ENCODE measurements around the gene DCP1B.

DCP1B gene

DNA sequence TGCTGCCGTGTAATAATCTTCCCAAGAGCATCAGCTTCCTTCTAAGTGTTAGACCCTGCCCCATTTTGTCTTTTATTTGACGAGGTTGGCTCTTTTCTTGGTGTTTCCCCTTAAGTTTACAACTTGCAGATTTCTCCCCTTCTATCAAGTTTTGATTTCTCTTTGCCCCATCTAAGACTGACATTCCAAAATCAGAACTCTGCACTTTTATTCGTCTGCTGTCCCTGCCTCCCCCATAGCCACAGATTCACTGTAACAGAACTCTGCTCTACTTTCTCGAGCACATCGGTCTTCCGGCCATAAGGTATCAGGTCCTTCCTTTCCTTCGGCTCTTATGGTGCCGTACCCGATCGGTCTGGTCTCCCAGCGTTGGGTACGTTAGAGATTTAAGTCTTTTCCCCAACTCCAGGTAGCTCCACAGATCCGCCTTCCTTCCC lies 563 bp downstream of the DCP1B start:
- peak overlapping the region; percentile 97 for H3K4me3 ChIP-seq (ENCODE audit: low read length)
- no peaks in the 10 kb centered on the region for H3K36me3 ChIP-seq (replicated peaks; ENCODE audit: low read depth, low read length)
- peak overlapping the region; percentile 97 for H3K9ac ChIP-seq (ENCODE audit: low read length)
- TF ChIP-seq, protein P1, sequence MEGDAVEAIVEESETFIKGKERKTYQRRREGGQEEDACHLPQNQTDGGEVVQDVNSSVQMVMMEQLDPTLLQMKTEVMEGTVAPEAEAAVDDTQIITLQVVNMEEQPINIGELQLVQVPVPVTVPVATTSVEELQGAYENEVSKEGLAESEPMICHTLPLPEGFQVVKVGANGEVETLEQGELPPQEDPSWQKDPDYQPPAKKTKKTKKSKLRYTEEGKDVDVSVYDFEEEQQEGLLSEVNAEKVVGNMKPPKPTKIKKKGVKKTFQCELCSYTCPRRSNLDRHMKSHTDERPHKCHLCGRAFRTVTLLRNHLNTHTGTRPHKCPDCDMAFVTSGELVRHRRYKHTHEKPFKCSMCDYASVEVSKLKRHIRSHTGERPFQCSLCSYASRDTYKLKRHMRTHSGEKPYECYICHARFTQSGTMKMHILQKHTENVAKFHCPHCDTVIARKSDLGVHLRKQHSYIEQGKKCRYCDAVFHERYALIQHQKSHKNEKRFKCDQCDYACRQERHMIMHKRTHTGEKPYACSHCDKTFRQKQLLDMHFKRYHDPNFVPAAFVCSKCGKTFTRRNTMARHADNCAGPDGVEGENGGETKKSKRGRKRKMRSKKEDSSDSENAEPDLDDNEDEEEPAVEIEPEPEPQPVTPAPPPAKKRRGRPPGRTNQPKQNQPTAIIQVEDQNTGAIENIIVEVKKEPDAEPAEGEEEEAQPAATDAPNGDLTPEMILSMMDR (IDR thresholded peaks at IDR 0.05; ENCODE audit: low read depth, low read length): no peak
- no peak for TF ChIP-seq EZH2phosphoT487 (IDR thresholded peaks at IDR 0.05; ENCODE audit: low read depth)
- H3K9me3 ChIP-seq (ENCODE audit: insufficient read depth, low read length): no peaks in the 10 kb centered on the region
- H3K4me1 ChIP-seq (ENCODE audit: low read length): peaks cover 15% of the 10 kb centered on the region
- H3K79me2 ChIP-seq (ENCODE audit: low read length): peaks cover 27% of the 10 kb centered on the region
- peak overlapping the region; percentile 97 for H3K4me2 ChIP-seq (ENCODE audit: low read length)
- peak overlapping the region; percentile 69 for H3K27ac ChIP-seq (ENCODE audit: low read length)
- peak overlapping the region; percentile 89 for H2AFZ ChIP-seq (ENCODE audit: low read depth, low read length)
- H3K27me3 ChIP-seq (ENCODE audit: low read depth, low read length): no peaks in the 10 kb centered on the region
- no peaks in the 10 kb centered on the region for H4K20me1 ChIP-seq (ENCODE audit: insufficient read depth, low read length)

DNA sequence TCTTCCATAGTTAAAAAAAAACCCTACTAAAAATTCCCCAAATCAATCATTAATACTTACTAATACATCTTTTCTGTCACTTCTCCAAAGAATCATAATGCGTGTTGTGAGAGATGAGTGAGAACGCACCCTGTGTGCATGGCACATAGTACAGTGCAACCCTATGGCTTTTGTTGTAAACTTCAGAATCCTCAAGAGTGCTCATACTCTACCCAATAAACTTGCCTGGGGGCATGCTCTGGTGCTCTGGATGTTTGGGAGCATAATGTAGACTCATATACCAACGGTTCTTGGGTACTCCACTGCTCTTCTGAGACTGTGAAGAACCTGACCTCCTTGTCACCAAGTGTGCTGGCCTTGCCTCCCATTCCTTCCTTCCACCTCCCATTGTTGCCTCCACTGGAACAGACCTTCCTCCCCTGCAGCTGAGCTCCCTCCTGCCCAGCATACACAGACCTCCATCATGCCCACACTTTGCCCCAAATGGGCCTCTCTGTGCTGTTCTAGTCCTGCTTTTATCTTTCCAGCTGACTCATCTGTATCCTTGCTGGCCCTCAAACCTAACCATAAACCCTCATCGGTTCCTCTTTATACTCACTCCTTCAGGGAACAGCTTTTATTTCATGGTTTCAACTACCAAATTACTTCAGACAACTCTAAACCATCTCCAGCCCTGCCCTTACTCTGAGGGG lies 8.9 kb downstream of the DCP1B start:
- H4K20me1 ChIP-seq (ENCODE audit: insufficient read depth, low read length): 0 out of 2 replicates have a peak, but pooled peaks cover 11% of the 10 kb centered on the region
- peaks cover 15% of the 10 kb centered on the region for H3K4me1 ChIP-seq (ENCODE audit: low read length)
- H3K36me3 ChIP-seq (replicated peaks; ENCODE audit: low read depth, low read length): peaks cover 8% of the 10 kb centered on the region
- no peak overlapping the region for H2AFZ ChIP-seq (ENCODE audit: low read depth, low read length)
- H3K27ac ChIP-seq (ENCODE audit: low read length): no peak overlapping the region
- H3K79me2 ChIP-seq (ENCODE audit: low read length): no peaks in the 10 kb centered on the region
- H3K9me3 ChIP-seq (ENCODE audit: insufficient read depth, low read length): no peaks in the 10 kb centered on the region
- no peak overlapping the region for H3K9ac ChIP-seq (ENCODE audit: low read length)
- H3K4me3 ChIP-seq (ENCODE audit: low read length): 0 out of 2 replicates have a peak overlapping the region, but pooled peaks have one; percentile 21
- no peaks in the 10 kb centered on the region for H3K27me3 ChIP-seq (ENCODE audit: low read depth, low read length)
- TF ChIP-seq EZH2phosphoT487 (IDR thresholded peaks at IDR 0.05; ENCODE audit: low read depth): no peak
- TF ChIP-seq, protein P1 (IDR thresholded peaks at IDR 0.05; ENCODE audit: low read depth, low read length): no peak
- H3K4me2 ChIP-seq (ENCODE audit: low read length): peak overlapping the region; percentile 54

DNA sequence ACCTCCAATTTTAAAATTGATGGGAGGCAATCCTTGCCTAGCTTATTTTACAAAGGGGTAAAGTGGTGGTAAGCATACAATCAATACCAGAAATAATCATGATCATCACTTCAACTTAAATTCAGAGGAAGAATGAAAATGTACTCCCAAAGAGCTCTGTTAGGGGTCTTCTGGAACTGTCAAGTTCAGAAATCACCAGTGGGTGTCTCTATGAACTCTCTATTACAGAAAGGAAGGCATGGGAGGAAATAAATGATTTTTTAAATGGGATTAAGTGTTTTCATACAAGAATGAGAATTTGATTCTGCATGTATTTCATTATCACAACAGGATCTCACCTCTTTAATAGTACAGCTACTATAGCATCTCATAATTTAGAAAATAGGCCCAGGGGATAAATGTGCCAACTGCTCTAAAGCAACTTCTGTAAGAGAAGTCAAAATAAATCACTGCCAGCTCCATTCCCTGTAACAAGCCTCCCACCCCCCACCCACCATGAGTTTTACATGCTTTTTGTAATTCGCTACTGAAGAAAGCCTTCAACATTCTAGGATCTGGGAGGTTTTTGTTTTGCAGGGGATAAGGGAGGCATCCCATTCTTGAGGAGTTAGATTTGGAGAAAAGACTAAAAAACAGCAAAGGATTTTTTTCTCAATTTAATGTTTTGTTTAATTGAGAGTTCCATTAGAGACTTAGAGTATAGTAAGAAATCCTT lies 9.7 kb downstream of the DCP1B start:
- peaks cover 14% of the 10 kb centered on the region for H3K36me3 ChIP-seq (replicated peaks; ENCODE audit: low read depth, low read length)
- no peak overlapping the region for H3K9ac ChIP-seq (ENCODE audit: low read length)
- H3K9me3 ChIP-seq (ENCODE audit: insufficient read depth, low read length): no peaks in the 10 kb centered on the region
- H3K27me3 ChIP-seq (ENCODE audit: low read depth, low read length): no peaks in the 10 kb centered on the region
- no peak overlapping the region for H3K4me3 ChIP-seq (ENCODE audit: low read length)
- no peak for TF ChIP-seq EZH2phosphoT487 (IDR thresholded peaks at IDR 0.05; ENCODE audit: low read depth)
- TF ChIP-seq, protein P1 (IDR thresholded peaks at IDR 0.05; ENCODE audit: low read depth, low read length): no peak
- peaks cover 15% of the 10 kb centered on the region for H3K4me1 ChIP-seq (ENCODE audit: low read length)
- H2AFZ ChIP-seq (ENCODE audit: low read depth, low read length): no peak overlapping the region
- H3K27ac ChIP-seq (ENCODE audit: low read length): no peak overlapping the region
- 0 out of 2 replicates have a peak, but pooled peaks cover 11% of the 10 kb centered on the region for H4K20me1 ChIP-seq (ENCODE audit: insufficient read depth, low read length)
- H3K4me2 ChIP-seq (ENCODE audit: low read length): no peak overlapping the region
- H3K79me2 ChIP-seq (ENCODE audit: low read length): no peaks in the 10 kb centered on the region

DNA sequence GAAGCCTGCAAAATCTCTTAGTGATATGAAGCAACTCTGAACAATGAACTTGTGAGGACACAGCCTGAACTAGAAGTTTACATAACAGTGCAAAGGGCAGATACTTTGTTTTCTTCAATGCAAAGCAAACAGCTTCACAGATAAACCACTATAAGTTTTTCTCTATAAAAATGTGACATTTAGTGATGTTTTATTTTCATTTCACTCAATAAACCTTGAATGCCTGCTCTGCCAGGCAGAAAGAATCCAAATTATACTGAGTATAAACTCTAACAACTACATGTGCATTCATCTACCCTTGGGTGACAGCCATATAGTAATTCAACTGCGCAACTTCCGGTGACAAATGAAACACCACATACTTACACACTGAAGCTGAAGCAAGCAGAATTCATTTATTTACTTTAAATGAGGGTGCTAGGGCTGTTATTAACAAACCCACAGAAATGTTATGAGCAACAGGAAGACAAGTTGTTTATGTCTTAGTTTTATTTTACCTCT lies 10.3 kb downstream of the DCP1B start:
- H4K20me1 ChIP-seq (ENCODE audit: insufficient read depth, low read length): 0 out of 2 replicates have a peak, but pooled peaks cover 11% of the 10 kb centered on the region
- H3K9me3 ChIP-seq (ENCODE audit: insufficient read depth, low read length): no peaks in the 10 kb centered on the region
- H3K4me2 ChIP-seq (ENCODE audit: low read length): no peak overlapping the region
- H3K9ac ChIP-seq (ENCODE audit: low read length): no peak overlapping the region
- no peak overlapping the region for H3K4me3 ChIP-seq (ENCODE audit: low read length)
- peaks cover 14% of the 10 kb centered on the region for H3K36me3 ChIP-seq (replicated peaks; ENCODE audit: low read depth, low read length)
- H3K4me1 ChIP-seq (ENCODE audit: low read length): peaks cover 15% of the 10 kb centered on the region
- no peaks in the 10 kb centered on the region for H3K27me3 ChIP-seq (ENCODE audit: low read depth, low read length)
- no peak for TF ChIP-seq EZH2phosphoT487 (IDR thresholded peaks at IDR 0.05; ENCODE audit: low read depth)
- TF ChIP-seq, protein P1 (IDR thresholded peaks at IDR 0.05; ENCODE audit: low read depth, low read length): no peak
- no peak overlapping the region for H3K27ac ChIP-seq (ENCODE audit: low read length)
- H2AFZ ChIP-seq (ENCODE audit: low read depth, low read length): no peak overlapping the region
- H3K79me2 ChIP-seq (ENCODE audit: low read length): no peaks in the 10 kb centered on the region
